Mesothelial cell of epicardium (in vitro differentiated cells): ENCODE measurements around the gene TFF2. TPM values are rescaled to one million over a fixed set of nuclear protein-coding genes. Genes with fewer than 3 reads are reported as not detected.

Experiments used
- DNase-seq, 2 experiments: peaks; one replicate each; pipeline ENCODE4 v3.0.0; 2021; ENCODE audit warnings: low spot score in 2 of 2; ENCODE audit not compliant: unreplicated experiment in 2 of 2
- H3K27ac Mint-ChIP-seq: 2 replicates; pipeline ENCODE4 v1.8.0; 2021; ENCODE audit warnings: mixed read lengths
- H3K27me3 Mint-ChIP-seq: 2 replicates; pipeline ENCODE4 v1.8.0; 2021; ENCODE audit warnings: low read depth, mixed read lengths
- H3K36me3 Mint-ChIP-seq: 2 replicates; pipeline ENCODE4 v1.8.0; 2021; ENCODE audit warnings: mixed read lengths
- H3K4me1 Mint-ChIP-seq: 2 replicates; pipeline ENCODE4 v1.8.0; 2021; ENCODE audit warnings: mixed read lengths
- H3K4me3 Mint-ChIP-seq: 2 replicates; pipeline ENCODE4 v1.8.0; 2021; ENCODE audit warnings: mild to moderate bottlenecking, moderate library complexity, mixed read lengths
- H3K9me3 Mint-ChIP-seq: 2 replicates; pipeline ENCODE4 v1.8.0; 2021; ENCODE audit warnings: mixed read lengths
- CTCF ChIP-seq: fragments of 200-600 bp; sonication (generic); IDR thresholded peaks from one replicate; pipeline ENCODE4 v1.5.0; 2021; ENCODE audit warnings: antibody characterized with exemption; ENCODE audit not compliant: unreplicated experiment
- total RNA-seq: library from RNA; stranded (reverse); gene quantifications from 3 replicates; pipeline ENCODE4 v1.2.1, GENCODE V29; 2021

The TFF2 gene
- total RNA-seq, 1 donor from 2014 or later, result not detected

GRCh38 chr21:42374864-42375499 lies 24.2 kb upstream of the TFF2 start:
- Mint-ChIP-seq H3K4me3 (no peak overlapping the region), H3K36me3 (no peaks in the 10 kb centered on the region), H3K4me1 (no peaks in the 10 kb centered on the region), H3K27me3 (peaks cover 46% of the 10 kb centered on the region), H3K9me3 (no peaks in the 10 kb centered on the region), H3K27ac (no peak overlapping the region)
- DNase-seq, result no peak
- TF ChIP-seq CTCF, result no peak

- DNase-seq, result no peak
- H3K4me1 Mint-ChIP-seq, result no peaks in the 10 kb centered on the region
- peaks cover 43% of the 10 kb centered on the region for H3K27me3 Mint-ChIP-seq
- no peak for TF ChIP-seq CTCF
- H3K27ac Mint-ChIP-seq, result no peak overlapping the region
- H3K4me3 Mint-ChIP-seq, result no peak overlapping the region
- no peaks in the 10 kb centered on the region for H3K36me3 Mint-ChIP-seq
- no peaks in the 10 kb centered on the region for H3K9me3 Mint-ChIP-seq
Observed at GRCh38 chr21:42374457-42374856, 23.7 kb upstream of the TFF2 start.

DNA sequence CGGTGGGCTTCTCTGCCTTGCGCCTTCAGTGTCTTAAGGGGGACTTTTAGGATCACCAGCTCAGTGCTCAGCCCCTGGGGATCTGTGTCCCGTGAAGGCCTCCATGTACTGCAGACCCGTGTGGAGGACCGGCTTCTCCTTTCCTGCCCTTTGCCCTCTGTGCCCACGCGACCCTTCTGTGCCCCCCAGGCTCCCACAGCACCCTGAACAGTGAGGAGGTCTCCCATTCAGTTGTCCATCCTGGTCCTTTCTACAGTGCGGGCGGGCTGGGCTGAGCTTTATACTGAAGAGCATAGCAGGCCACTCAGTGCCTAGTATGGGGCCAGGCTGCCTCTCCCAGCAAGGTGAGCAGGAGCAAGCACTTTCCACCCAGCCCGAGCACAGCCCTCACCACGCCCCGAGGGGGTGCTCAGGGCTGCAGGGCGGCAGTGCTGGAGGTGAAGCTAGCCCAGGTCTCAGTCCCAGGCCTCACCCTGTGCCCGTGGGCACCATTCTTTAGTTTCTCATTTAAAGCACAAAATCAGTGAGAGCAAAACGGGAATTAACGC lies 23.2 kb upstream of the TFF2 start:
- no peak for TF ChIP-seq CTCF
- DNase-seq, result no peak
- no peak overlapping the region for H3K4me3 Mint-ChIP-seq

DNA sequence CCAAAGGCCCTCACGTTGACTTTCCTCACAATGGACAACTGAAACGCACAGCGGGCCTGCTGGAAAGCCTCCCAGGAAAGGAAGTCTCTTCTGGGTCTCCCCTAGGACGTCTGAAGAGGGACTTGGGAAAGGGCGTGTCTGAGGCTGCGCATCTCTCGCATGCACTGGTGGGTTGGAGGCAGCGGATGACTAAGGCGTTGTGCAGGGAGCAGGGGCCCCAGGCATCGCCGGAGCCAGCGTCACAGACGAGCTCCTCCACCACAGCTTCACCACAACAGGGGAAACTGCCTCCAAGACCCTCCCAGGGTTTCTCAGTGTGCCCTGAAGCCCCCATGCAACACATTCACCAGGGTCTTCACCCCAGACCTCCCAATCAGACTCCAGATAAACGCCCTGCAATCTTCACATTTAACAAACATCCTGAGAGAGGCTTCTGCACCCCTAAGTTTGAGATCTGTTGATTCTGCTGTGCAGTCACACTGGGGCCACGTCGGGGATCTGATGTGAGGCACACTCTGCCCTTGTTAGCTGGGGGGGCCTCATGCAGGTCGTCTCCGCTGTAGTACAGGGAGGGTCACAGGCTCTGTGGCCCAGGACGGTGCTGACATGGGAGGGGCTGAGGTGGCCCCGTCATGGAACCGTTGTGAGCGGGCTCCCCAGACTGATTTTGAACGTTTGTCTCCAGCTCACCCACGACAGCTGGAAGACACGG lies 22.6 kb upstream of the TFF2 start:
- H3K27ac Mint-ChIP-seq, result no peak overlapping the region

More for the DNA sequence above, 23.2 kb upstream of the TFF2 start:
- H3K4me1 Mint-ChIP-seq, result no peaks in the 10 kb centered on the region
- no peak overlapping the region for H3K27ac Mint-ChIP-seq
- no peaks in the 10 kb centered on the region for H3K36me3 Mint-ChIP-seq
- no peaks in the 10 kb centered on the region for H3K9me3 Mint-ChIP-seq
- peaks cover 43% of the 10 kb centered on the region for H3K27me3 Mint-ChIP-seq

More for the DNA sequence above, 22.6 kb upstream of the TFF2 start:
- DNase-seq, result no peak
- Mint-ChIP-seq H3K27me3 (peaks cover 43% of the 10 kb centered on the region), H3K9me3 (no peaks in the 10 kb centered on the region), H3K36me3 (no peaks in the 10 kb centered on the region), H3K4me3 (no peak overlapping the region), H3K4me1 (no peaks in the 10 kb centered on the region)
- TF ChIP-seq CTCF, result no peak
